ENCODE results near the gene COX4I1. TPM values are rescaled to one million over a fixed set of nuclear protein-coding genes. Genes with fewer than 3 reads are reported as not detected.

COX4I1 gene
- total RNA-seq, 1 experiment from 2014 or later = 429 TPM

DNA sequence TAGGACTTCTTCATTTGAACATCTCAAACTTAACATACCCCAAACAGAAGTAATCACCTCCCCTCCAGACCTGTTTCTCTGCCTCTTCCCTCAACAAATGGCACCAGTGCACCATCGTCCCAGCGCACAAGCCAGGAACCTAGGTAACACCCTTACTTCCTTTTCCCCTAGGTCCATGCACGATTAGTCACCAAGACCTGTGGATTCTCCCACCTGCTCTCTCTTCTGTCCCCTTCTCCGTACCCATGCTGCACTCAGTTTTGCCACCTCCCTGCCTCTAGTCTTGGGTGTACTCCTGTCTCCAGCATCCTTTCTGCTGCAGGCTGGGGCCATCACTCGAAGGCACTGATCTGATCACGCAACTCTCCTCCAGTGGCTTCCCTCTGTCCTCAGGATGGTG lies 3.3 kb upstream of the COX4I1 start:
- POLR2A ChIA-PET = no interaction called here
- no peak for ATAC-seq
- Histone ChIP-seq H3K27me3 (ENCODE audit: control insufficient read depth, insufficient read depth, low read length) (no peaks in the 10 kb centered on the region), H3K36me3 (ENCODE audit: control insufficient read depth, insufficient read depth, low read length) (peaks cover 14% of the 10 kb centered on the region), H3K9me3 (ENCODE audit: control insufficient read depth, insufficient read depth, low read depth, low read length) (no peaks in the 10 kb centered on the region), H3K4me3 (ENCODE audit: low read depth in 2 of 2, low read length in 2 of 2) (no peak overlapping the region), H3K27ac (ENCODE audit: low read length) (no peak overlapping the region), H3K4me1 (ENCODE audit: control insufficient read depth, insufficient read depth, low read length) (no peaks in the 10 kb centered on the region)
- no peak for DNase-seq (ENCODE audit: low read depth, low spot score)
- CTCF ChIA-PET = no interaction called here
- in situ Hi-C loops (cut with HindIII; ENCODE audit: low pct_unique_long_range_greater_than_20kb, low sequenced_read_pairs) (no loop called here), intact Hi-C loops (cut with micrococcal nuclease; ENCODE audit: unreplicated experiment) (no loop called here)
- TF ChIP-seq TCF7L2 (IDR thresholded peaks at IDR 0.05; ENCODE audit: low read depth, low read length) (no peak), POLR2AphosphoS5 (IDR thresholded peaks at IDR 0.05; ENCODE audit: low read depth, low read length) (no peak), SIN3A (IDR thresholded peaks at IDR 0.05; ENCODE audit: borderline replicate concordance, insufficient read depth, low read depth, low read length) (no peak)
- TF ChIP-seq, protein P1, sequence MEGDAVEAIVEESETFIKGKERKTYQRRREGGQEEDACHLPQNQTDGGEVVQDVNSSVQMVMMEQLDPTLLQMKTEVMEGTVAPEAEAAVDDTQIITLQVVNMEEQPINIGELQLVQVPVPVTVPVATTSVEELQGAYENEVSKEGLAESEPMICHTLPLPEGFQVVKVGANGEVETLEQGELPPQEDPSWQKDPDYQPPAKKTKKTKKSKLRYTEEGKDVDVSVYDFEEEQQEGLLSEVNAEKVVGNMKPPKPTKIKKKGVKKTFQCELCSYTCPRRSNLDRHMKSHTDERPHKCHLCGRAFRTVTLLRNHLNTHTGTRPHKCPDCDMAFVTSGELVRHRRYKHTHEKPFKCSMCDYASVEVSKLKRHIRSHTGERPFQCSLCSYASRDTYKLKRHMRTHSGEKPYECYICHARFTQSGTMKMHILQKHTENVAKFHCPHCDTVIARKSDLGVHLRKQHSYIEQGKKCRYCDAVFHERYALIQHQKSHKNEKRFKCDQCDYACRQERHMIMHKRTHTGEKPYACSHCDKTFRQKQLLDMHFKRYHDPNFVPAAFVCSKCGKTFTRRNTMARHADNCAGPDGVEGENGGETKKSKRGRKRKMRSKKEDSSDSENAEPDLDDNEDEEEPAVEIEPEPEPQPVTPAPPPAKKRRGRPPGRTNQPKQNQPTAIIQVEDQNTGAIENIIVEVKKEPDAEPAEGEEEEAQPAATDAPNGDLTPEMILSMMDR (IDR thresholded peaks at IDR 0.05) = no peak
- TF ChIP-seq, protein P2, sequence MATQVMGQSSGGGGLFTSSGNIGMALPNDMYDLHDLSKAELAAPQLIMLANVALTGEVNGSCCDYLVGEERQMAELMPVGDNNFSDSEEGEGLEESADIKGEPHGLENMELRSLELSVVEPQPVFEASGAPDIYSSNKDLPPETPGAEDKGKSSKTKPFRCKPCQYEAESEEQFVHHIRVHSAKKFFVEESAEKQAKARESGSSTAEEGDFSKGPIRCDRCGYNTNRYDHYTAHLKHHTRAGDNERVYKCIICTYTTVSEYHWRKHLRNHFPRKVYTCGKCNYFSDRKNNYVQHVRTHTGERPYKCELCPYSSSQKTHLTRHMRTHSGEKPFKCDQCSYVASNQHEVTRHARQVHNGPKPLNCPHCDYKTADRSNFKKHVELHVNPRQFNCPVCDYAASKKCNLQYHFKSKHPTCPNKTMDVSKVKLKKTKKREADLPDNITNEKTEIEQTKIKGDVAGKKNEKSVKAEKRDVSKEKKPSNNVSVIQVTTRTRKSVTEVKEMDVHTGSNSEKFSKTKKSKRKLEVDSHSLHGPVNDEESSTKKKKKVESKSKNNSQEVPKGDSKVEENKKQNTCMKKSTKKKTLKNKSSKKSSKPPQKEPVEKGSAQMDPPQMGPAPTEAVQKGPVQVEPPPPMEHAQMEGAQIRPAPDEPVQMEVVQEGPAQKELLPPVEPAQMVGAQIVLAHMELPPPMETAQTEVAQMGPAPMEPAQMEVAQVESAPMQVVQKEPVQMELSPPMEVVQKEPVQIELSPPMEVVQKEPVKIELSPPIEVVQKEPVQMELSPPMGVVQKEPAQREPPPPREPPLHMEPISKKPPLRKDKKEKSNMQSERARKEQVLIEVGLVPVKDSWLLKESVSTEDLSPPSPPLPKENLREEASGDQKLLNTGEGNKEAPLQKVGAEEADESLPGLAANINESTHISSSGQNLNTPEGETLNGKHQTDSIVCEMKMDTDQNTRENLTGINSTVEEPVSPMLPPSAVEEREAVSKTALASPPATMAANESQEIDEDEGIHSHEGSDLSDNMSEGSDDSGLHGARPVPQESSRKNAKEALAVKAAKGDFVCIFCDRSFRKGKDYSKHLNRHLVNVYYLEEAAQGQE (IDR thresholded peaks at IDR 0.05; ENCODE audit: insufficient read depth in 1 of 2, low read depth in 2 of 2, low read length in 1 of 2) = no peak
- BruUV-seq (replicated peaks) = no TSS peak

DNA sequence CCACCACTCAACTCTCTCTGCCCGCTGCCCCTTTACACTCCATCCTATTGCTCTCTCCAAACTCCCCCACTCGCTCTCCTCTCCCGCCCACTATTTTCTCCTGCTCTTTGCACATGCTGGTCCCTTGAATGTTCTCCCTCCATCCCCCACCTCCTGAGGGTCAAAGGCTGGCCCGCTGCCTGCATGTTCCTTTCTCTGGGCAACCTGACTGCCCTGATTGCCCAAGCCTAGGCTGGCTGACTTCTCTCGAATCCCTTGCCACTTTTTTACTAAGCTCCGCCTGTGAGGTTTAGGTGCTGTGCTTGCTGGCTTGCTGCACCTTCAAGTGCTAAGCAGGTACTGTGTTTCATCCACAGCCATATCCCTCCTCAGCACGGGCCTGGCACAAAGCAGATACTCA lies 2.9 kb upstream of the COX4I1 start:
- intact Hi-C loops (cut with micrococcal nuclease; ENCODE audit: unreplicated experiment) = no loop called here
- ChIA-PET POLR2A (no interaction called here), CTCF (no interaction called here)

More for the DNA sequence above, 2.9 kb upstream of the COX4I1 start:
- in situ Hi-C loops (cut with HindIII; ENCODE audit: low pct_unique_long_range_greater_than_20kb, low sequenced_read_pairs) = no loop called here
- ATAC-seq = no peak
- no peak for DNase-seq (ENCODE audit: low read depth, low spot score)
- TF ChIP-seq, protein P2 (IDR thresholded peaks at IDR 0.05; ENCODE audit: insufficient read depth in 1 of 2, low read depth in 2 of 2, low read length in 1 of 2) = no peak
- TF ChIP-seq POLR2AphosphoS5 (IDR thresholded peaks at IDR 0.05; ENCODE audit: low read depth, low read length) (no peak), SIN3A (IDR thresholded peaks at IDR 0.05; ENCODE audit: borderline replicate concordance, insufficient read depth, low read depth, low read length) (no peak), TCF7L2 (IDR thresholded peaks at IDR 0.05; ENCODE audit: low read depth, low read length) (no peak)
- TF ChIP-seq, protein P1 (IDR thresholded peaks at IDR 0.05) = no peak
- Histone ChIP-seq H3K4me1 (ENCODE audit: control insufficient read depth, insufficient read depth, low read length) (no peaks in the 10 kb centered on the region), H3K27me3 (ENCODE audit: control insufficient read depth, insufficient read depth, low read length) (no peaks in the 10 kb centered on the region), H3K27ac (ENCODE audit: low read length) (no peak overlapping the region), H3K36me3 (ENCODE audit: control insufficient read depth, insufficient read depth, low read length) (peaks cover 17% of the 10 kb centered on the region), H3K4me3 (ENCODE audit: low read depth in 2 of 2, low read length in 2 of 2) (no peak overlapping the region), H3K9me3 (ENCODE audit: control insufficient read depth, insufficient read depth, low read depth, low read length) (no peaks in the 10 kb centered on the region)
- no TSS peak for BruUV-seq (replicated peaks)
